Glomerular endothelial cell (primary cell): ENCODE measurements around the gene ADAMTS8. TPM values are rescaled to one million over a fixed set of nuclear protein-coding genes. Genes with fewer than 3 reads are reported as not detected.

Experiments
- DNase-seq: peaks from one replicate; pipeline ENCODE4 v3.0.0-alpha.2; 2011; ENCODE audit warnings: low read depth, low spot score; ENCODE audit errors: extremely low read depth
- total RNA-seq: library from RNA; depleted of rRNA; stranded (reverse); fragments of >200 nt; gene quantifications from 2 replicates; pipeline ENCODE4 v1.2.3, GENCODE V29; 2015

Gene ADAMTS8
- total RNA-seq, 1 donor from 2014 or later: not detected

DNA sequence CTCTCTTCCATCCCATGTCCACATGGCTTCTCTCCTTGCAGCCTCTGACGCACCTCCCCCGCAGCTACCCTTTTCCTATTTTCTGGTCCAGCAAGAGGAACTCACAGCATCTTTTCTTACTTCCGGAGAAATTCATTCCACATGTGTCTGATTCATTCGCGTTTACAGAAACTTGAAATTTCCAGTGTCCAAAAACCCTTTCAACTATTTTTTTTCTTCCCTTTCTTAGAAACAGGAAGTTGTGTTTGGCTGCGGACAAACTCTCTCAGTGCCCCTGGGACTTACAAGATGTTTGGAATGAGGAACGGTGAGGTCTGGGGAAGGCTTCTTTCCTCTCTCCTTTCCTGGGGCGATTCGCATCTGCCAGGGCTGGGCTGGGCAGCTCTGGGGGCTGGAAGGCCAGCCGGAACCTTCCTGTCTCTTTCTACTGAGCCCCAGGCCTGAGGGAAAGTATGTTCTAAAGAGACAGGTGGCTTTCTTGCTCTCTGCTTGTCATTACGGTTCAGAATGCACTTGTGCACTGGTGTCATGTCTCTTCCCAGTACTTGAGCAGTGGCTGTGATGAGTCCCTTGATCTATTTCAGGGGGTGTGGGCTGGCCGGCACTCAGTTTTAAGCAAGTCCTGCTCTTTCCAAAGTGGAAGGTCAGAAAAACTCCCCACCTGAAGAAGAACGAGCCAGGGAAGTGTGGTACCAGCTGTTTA is 27.5 kb downstream of the ADAMTS8 start:
- DNase-seq: no peak

DNA sequence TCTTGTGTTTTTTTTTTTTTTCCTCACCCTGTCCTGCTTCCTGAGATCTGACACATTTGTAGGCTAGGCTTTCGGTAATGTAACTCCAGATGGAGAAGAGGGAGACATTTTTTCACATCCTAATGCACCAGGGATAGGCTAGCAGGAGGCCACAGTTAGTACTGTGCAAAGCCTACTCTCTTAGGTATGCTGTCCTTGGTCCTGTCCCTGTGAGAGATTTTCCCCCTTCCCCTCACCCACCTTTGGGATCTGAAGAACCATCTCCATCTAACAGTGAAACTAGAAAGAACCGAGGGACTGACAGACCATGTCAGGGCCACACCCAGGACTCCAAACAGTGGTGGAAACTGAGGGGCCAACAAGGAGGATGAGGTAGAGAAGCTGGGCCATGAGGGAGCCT is 29.2 kb downstream of the ADAMTS8 start:
- DNase-seq: no peak

DNA sequence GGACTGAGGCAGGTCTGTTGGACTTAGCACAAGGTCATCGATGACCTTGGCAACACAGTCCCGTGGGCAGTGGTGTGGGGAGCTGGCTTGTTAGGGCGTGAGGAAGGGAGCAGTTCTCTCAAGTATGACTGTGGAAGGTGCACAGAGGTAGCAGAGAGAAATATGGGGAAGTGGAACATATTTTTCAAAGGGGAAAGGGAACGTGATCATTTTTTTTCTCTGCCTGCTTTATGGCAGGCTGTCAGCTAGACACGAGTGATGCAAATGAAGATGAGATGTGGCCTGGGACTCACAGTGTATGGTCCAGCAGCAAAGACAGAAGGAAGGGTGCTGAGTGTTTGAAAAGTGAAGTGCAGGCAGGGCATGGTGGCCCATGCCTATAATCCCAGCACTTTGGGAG is 30.6 kb downstream of the ADAMTS8 start:
- no peak for DNase-seq

DNA sequence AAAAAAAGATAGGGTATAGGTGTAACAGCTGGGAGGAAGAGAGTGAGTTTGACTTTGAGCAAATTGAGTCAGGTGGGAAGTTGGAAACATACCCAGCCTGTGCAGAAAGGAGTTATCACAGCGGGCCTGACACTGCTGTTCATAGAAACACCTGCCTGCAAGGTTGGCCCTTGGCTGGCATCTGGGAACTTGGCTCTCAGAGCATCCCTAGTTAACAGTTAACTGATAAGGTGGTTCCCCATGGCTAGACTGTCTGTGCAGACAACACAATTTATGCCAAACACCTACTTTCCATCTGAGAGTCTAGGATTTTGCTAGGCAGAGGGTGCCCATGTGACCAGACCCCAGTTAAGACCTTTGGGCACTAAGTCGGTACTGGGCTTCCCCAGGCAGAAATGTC is 31.4 kb downstream of the ADAMTS8 start:
- no peak for DNase-seq

DNA sequence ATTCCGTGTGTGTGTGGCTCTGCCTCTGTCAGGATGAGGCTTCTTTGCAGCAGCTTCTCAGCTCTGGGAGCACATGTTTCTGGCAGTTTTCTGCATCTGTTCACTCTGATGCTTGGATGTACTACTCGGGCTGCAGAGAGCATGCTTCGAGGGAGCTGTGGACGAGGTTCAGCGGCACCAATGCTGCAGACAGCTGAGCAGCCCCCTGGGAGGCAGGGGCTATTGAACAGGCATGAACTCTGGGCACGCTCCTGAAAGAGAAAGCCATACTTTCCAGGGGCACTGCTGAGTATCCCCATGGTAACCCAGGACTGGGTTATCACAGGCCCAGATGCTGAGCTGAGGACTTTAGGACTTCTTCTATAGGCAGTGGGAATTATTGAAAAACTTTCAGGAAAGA is 33.8 kb downstream of the ADAMTS8 start:
- no peak for DNase-seq

DNA sequence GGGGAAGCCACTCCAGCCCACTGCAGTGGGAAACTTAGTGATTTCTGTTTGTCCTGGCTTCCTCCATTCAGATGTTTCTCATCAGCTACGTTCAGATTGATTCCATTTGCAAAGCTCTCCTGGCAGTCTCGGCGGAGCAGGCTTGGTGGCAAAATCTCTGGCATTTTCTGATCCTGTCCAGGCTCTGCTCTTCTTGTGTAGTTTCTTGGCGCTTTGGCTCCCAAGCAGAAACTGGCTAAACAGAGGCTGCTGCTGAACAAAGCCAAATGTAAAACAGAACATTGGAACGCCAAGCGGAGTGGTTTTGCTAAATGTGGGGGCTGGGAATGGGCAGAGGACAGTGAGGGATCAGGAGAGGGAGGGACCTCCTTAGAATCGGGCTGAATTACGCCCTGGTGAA is 36.7 kb downstream of the ADAMTS8 start:
- DNase-seq: no peak

DNA sequence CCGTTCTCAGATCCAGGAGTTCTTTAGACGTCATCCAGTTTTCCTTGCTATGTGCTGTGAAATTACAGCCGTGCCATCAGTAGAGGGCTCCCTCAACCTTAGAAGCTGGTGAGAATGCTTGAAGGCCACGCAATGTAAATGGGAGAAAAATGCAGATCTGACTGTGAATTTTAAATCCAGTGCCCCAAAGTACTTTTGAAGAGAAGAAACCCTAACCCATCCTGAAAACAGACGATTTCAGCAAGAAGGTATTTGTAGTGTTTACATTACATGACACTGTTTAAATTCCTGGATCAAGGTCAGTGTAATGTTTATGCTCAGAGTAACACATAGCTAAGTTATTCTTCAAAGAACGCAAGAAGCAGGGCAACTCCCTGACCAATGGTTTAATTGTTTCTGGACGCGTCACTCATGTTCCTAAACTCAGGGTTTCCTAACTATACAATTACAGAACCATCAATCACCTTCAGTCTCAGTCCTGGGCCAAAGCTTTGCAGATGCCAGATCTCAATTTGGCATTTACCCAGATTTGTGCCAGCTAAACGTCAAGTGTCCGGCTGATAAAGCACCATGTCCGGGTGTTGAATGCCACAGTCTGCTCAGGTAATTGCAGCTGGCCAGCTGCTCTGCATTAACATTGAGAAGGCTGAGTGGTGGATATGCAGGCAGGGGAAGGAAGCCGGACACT is 38.2 kb downstream of the ADAMTS8 start:
- no peak for DNase-seq

DNA sequence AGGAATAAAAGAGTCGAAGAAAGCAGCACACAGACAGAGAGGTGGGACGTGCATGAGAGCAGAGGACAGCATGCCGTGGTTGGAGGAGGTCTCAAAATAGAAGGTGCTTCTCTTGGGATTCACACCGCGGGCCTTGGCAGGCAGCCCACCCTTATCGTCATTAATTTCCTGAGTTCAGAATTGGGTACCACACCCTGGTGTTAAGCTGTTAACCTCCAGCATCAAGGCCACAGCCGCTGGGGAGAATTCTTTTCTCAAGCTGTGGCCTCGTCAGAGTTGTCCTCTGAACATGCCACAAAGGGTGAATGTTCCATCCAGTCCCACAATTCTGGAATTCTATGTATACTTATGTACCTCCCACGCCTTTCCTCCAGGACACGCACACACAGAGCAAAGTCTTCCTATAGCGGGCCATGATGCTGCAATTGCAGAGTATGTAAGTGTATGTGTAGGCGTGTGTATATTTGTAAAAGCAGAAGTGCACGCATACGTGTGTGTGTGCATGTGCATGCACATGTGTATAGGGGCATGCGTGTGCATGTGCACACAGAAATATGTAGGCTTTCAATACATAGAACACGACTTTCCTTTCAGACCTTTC is 39.0 kb downstream of the ADAMTS8 start:
- no peak for DNase-seq

DNA sequence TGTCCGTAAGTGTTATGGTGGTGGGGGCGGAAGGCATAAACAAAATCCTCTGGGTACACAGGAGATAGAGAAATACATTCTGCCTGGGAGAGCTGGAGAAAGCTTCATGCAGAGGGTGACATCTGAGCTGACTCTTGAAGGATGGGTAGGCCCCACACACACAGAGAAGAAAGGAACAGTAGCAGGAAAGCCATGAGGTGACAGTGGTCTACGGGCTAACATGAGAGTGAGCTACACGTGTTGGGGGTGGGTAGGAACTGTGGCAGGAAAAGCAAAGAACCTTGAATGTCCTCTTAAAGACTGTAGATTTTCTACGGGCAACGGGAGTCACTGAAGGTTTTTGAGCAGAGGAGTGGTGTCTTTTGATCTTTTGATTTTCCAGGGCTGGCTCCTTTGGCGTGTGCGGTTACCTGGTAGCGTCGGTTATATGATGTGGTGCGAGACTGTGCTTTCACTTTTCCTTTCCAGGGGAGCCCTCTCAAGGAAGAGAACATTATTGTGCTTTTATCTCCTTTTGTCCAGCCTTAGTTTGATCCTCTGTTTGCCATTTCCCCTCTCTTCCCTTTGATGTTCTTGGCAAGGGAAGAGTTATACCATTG is 39.7 kb downstream of the ADAMTS8 start:
- no peak for DNase-seq

DNA sequence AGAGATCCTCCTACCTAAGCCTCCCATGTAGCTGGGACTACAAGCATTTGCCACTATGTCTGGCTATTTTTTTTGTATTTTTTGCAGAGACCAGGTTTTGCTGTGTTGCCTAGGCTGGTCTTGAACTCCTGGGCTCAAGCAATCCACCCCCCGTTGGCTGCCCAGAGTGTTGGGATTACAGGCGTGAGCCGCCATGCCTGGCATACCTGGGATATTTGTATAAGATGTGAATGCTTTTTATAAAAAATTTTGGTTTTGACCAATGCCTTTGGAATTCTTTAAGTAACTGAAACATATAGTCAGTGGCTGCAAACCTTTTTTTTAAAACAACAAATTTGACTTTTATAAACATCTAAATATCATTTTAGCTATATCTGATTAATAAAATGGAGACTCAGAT is 42.4 kb downstream of the ADAMTS8 start:
- DNase-seq: no peak

DNA sequence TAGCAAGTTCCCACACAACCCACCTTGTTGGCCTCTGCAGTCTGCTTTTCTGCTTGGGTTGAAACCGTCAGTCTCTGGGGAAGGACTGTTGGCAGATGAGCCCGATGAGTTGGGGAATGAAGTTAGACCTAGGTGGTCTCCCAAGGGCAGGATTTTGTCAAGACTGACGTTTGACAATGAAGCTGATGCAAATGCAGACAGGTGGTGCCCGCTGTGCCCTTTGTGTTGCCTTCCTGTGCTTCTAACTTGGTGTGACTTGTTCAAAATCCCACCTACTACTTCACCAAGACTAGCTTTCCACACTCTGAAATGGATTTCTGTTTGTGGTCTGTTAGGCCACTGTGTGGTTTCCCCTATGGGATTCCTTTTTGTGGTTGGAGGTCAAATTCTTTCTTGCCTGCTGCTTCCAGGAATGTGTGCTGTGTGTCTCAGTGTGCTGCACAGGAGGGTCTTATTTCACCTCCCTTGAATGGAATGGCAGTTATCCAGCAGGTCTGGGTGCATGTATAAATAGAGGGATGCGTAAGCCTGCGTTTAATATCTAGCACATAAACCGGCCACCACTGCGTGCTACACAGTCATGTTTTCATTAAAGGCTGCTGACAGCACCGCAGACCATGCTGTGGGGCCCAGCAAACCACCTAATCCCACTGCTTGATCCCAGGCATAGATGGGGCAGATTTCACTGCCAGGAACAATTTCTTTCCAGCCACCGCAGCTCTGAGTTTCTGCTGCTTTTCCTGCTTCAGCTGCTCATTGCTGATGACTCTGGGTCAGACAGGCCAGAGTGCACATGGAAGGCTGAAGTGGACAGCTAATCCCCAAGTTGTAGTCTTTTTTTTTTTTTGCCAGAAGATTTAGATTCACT is 44.8 kb downstream of the ADAMTS8 start:
- no peak for DNase-seq

DNA sequence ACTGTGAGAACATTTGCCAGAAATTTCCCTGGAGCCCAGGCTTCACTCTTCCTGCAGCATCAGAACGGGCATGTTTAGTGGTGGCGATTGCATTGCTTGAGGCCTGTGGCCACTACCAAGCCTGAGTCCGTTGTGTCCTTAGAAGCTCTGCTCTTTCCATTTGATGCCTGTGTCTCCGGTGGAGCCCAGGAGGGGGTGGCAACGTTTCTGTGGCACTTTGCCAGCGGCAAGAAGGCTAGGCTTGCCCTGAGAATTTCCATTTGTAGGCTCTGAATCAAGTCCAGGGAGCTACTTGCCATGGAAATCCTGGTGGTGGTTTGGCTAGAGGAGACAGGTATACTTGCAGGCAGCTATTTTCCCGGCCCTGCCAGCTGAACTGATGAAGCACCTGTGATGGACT is 47.1 kb downstream of the ADAMTS8 start:
- DNase-seq: no peak

DNA sequence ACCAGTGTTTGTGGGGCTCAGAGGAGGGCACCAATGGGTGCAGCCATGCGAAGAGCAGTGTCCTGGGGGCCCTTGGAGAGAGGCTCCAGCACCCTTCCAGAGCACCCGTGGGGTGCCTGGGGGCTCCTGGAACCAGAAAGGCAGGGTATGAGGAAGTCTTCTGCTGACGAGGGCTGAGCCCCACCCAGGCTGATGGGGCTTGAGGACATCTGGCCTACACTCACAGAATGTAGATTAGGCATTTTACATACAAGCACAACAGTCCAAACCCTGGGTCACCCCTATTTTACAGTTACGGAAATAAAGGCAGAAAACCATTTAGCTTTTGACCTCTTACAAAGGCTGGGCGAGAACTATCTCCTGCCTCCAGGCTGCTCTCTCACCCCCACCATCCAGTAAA is 47.6 kb downstream of the ADAMTS8 start:
- no peak for DNase-seq

DNA sequence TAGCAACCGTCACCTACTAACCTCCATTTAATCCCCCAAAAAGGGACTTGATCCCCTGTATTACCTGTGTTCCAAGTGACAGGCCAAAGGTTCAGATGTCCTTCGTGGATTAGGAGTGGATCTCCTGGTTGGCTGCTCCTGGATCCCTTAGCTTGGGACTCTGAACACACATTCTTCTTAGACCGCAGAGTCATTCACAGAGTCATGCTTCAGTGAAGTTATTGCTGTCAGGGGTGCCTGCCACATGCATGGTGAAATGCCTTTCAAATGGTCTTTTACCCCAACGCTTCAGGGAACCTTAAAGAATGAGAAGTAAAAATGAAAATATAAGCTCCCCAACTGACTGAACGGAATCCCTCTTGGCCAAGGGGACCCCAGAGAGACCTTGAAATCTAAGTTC is 49.1 kb downstream of the ADAMTS8 start:
- DNase-seq: no peak

DNA sequence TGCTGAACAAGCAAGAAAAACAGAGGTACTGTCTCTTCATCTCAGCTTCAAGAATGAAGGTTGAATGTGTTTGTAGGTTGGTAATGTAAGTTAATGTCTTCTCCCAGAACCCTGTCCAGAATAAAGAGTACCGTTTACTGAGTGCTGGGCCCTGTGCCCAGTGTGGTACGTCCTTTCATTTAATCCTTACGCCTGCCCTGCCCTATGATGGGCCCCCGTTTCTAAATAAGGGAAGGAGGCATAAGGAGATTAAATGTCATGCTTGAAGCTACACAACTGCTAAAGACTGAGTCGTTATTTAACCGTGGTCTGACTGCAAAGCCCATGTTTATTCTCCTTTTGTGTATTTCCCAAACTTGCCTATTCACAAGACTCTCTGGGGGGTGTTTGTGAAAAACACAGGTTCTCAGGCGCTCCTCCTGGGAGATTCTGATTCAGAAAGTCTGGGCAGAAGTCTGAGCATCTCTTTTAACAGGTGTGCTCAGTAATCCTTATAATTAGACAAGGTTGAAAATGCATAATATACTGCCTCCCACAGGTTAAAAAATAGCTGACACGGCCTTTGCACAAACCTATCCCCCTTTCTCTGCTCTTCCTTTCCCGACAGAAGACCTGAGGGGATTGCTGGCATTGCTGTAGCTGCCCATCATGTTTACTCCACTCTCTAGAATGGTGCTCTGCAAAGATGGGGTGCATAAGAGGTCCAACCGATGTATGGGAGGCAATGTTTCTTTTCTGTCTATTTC is 57.4 kb downstream of the ADAMTS8 start:
- DNase-seq: no peak

DNA sequence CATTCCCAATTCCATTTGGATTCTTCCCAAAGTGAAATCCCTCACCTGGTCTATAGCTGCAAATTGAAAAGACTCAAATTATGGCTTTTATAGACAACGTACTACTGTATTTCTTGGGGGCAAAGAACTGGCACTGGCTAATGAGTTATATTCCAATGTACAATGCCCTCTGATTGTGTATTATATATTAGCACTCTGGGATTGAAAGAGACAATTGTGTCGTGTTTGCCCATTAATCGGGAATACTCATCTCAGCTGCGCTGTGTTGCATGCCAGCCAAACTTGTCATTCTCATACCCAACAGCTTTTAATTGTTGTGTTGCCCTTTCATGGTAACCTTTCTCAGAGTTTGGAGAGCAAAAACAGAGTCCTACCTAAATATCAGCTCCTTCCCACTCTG is 58.7 kb downstream of the ADAMTS8 start:
- DNase-seq: no peak

DNA sequence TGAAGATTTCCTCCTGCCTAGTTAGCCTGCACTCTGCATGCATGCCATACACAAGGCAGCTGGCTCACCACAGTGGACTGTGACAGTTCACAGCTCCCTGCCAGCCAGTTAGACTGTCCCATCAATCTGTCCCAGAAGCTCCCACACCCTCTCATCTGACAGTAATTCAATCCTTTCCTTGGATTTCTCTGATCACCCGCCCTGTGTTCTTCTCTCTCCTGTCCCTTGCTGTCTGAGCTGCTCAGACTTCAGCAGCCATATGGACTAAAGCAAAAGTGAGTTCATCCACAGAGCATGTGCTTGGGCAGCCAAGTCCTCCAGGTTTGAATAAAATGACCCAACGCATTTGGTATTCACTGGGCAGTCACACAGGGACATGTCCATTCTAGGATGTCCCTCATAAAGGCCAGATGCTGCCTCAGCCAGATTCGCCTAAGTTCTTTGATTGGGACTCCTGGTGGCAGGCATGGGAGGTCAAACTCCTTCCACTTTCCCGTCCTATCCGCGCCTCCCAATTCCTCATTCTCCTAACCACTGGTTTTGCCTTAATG is 59.2 kb downstream of the ADAMTS8 start:
- no peak for DNase-seq

DNA sequence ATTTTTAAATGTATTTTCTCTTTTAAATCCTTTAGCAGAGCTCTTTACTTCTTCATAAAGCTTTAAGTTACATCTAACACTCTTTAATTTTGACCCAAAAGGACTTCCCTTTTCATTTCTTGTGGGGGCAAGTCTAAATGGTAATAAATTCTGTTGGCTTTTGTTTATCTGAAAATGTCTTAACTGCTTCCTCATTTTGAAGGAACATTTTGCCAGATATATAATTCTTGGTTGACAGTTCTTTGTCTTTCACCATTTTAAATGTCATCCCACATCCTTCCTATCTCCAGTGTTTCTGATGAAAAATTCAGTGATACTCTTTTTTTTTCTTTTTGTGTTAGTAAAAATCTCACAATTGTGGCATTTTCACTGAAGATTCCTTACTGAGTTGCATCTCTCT is 69.0 kb downstream of the ADAMTS8 start:
- no peak for DNase-seq

DNA sequence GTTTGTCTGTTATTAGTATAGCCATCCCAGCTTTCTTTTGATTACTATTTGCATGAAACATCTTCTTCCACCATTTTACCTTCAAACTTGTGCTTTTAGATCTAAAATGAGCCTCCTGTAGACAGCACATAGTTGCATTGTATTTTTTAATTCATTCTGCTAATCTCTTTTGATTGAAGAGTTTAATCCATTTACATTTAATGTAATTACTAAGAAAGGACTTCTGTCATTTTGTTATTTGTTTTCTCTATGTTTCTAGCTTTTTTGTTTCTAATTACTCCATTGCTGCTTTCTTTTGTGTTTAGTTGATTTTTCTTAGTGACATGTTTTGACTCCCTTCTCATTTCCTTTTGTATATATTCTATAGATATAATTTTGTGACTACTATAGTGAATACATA is 70.0 kb downstream of the ADAMTS8 start:
- DNase-seq: no peak
